Upper lobe of right lung (tissue), 1 donor: Measurements from ENCODE around the gene TOX4. TPM values are rescaled to one million over a fixed set of nuclear protein-coding genes. Genes with fewer than 3 reads are reported as not detected.
"Not testable (repeated sequence)": the region's sequence is repeated elsewhere in the genome, so short reads cannot be mapped to it uniquely, and the experiment has no call there.

Experiments
- ATAC-seq: fragments of 200-7000 bp; cut with Tn5 transposase; one replicate; pipeline ENCODE4 v1.9.1; 2020; ENCODE audit warnings: mild to moderate bottlenecking, moderate library complexity
- DNase-seq: peaks from one replicate; pipeline ENCODE4 v3.0.0-alpha.2; 2020
- H3K27ac ChIP-seq: fragments of 200-600 bp; one replicate; pipeline ENCODE4 v1.8.0; 2022
- H3K27me3 ChIP-seq: fragments of 200-600 bp; one replicate; pipeline ENCODE4 v1.8.0; 2022; ENCODE audit warnings: mild to moderate bottlenecking
- H3K36me3 ChIP-seq: fragments of 200-600 bp; one replicate; pipeline ENCODE4 v1.8.0; 2022
- H3K4me1 ChIP-seq: fragments of 200-600 bp; one replicate; pipeline ENCODE4 v1.8.0; 2022
- H3K4me3 ChIP-seq: fragments of 200-600 bp; one replicate; pipeline ENCODE4 v1.8.0; 2022; ENCODE audit warnings: mild to moderate bottlenecking
- H3K9me3 ChIP-seq: fragments of 200-600 bp; one replicate; pipeline ENCODE4 v1.8.0; 2022
- CTCF ChIP-seq: fragments of 200-600 bp; IDR thresholded peaks from one replicate; pipeline ENCODE4 v1.8.0; 2022; ENCODE audit warnings: antibody characterized with exemption
- intact Hi-C: fragments of 100-400 bp; cut with DNase I; formaldehyde crosslinking; loops from one replicate; pipeline ENCODE4 v1.11.0; 2022
- total RNA-seq: library from RNA; stranded (reverse); fragmentation: NEBNext Ultra II Directional; extraction: Animal tissue kit (Norgen Biotek cat#: 25700); gene quantifications from one replicate; pipeline ENCODE4 v1.2.1, GENCODE V29; 2021
- donor health status: DM: no; HTN: yes; CAD: no; lungs with severe emphysema.

TOX4 gene
- total RNA-seq, 1 donor from 2014 or later = 69.4 TPM

- peak; percentile 20 for ATAC-seq
Measured at GRCh38 chr14:21440859-21441258, 36.1 kb upstream of the TOX4 start.

GRCh38 chr14:21442657-21443056 is 34.3 kb upstream of the TOX4 start:
- intact Hi-C loops, H3K36me3 ChIP-seq, H3K4me3 ChIP-seq, H3K9me3 ChIP-seq, H3K27me3 ChIP-seq, H3K27ac ChIP-seq, DNase-seq, ATAC-seq: not testable (repeated sequence)
- peaks cover 14% of the 10 kb centered on the region for H3K4me1 ChIP-seq

More at GRCh38 chr14:21440859-21441258, 36.1 kb upstream of the TOX4 start:
- TF ChIP-seq CTCF = no peak
- intact Hi-C loops = no loop called here
- H3K36me3 ChIP-seq = no peaks in the 10 kb centered on the region
- H3K27ac ChIP-seq = no peak overlapping the region
- H3K9me3 ChIP-seq = no peaks in the 10 kb centered on the region
- no peaks in the 10 kb centered on the region for H3K27me3 ChIP-seq
- H3K4me3 ChIP-seq = no peak overlapping the region
- H3K4me1 ChIP-seq = peaks cover 20% of the 10 kb centered on the region
- no peak for DNase-seq

GRCh38 chr14:21449899-21450216 is 27.1 kb upstream of the TOX4 start:
- TF ChIP-seq CTCF = no peak
- DNase-seq (no peak), ATAC-seq (no peak)
- Histone ChIP-seq H3K4me1 (peaks cover 26% of the 10 kb centered on the region), H3K9me3 (no peaks in the 10 kb centered on the region), H3K27me3 (no peaks in the 10 kb centered on the region), H3K36me3 (peaks cover 13% of the 10 kb centered on the region), H3K4me3 (no peak overlapping the region), H3K27ac (no peak overlapping the region)
- intact Hi-C loops = no loop called here

GRCh38 chr14:21454843-21455544 is 22.0 kb upstream of the TOX4 start:
- peaks cover 17% of the 10 kb centered on the region for H3K36me3 ChIP-seq
- peak overlapping the region; percentile 88 for H3K4me3 ChIP-seq
- H3K27me3 ChIP-seq = no peaks in the 10 kb centered on the region
- no peak for DNase-seq
- no peak for ATAC-seq
- peaks cover 28% of the 10 kb centered on the region for H3K4me1 ChIP-seq
- H3K27ac ChIP-seq = peak overlapping the region; percentile 99
- intact Hi-C loops = no loop called here
- TF ChIP-seq CTCF = no peak
- no peaks in the 10 kb centered on the region for H3K9me3 ChIP-seq

- peaks cover 23% of the 10 kb centered on the region for H3K36me3 ChIP-seq
- H3K27ac ChIP-seq = peak overlapping the region; percentile 99
- DNase-seq (no peak), ATAC-seq (peak; percentile 37)
- H3K27me3 ChIP-seq = no peaks in the 10 kb centered on the region
- intact Hi-C loops = no loop called here
- no peaks in the 10 kb centered on the region for H3K9me3 ChIP-seq
- no peak for TF ChIP-seq CTCF
- H3K4me3 ChIP-seq = peak overlapping the region; percentile 88
- peaks cover 25% of the 10 kb centered on the region for H3K4me1 ChIP-seq
Measured at GRCh38 chr14:21455592-21455911, 21.4 kb upstream of the TOX4 start.

- H3K4me1 ChIP-seq = peaks cover 22% of the 10 kb centered on the region
- intact Hi-C loops = no loop called here
- H3K36me3 ChIP-seq = peaks cover 23% of the 10 kb centered on the region
- H3K27me3 ChIP-seq = no peaks in the 10 kb centered on the region
- peak; percentile 68 for TF ChIP-seq CTCF
- H3K4me3 ChIP-seq = peak within 1 kb of the TSS; percentile 88
- DNase-seq (peak; percentile 100), ATAC-seq (peak; percentile 99)
- H3K27ac ChIP-seq = peak within 1 kb of the TSS; percentile 99
- no peaks in the 10 kb centered on the region for H3K9me3 ChIP-seq
Measured at GRCh38 chr14:21455912-21456667, 20.9 kb upstream of the TOX4 start, which contains the start of gene CHD8. CHD8 (minus strand) TSS chr14:21456123; CDS start chr14:21431643, 24,480 bp downstream.
